ENCODE results near the gene CHD6.

The CHD6 gene

GRCh38 chr20:41592516-41593216 lies 25.5 kb downstream of the CHD6 start:
- ATAC-seq: peak; percentile 53; the same call in 2 of the 3 replicates
- TF ChIP-seq CSRNP3 (CRISPR knock-in tag; IDR thresholded peaks at IDR 0.05) (no peak), ISL1 (CRISPR knock-in tag; IDR thresholded peaks at IDR 0.05) (no peak), CSDC2 (CRISPR knock-in tag; IDR thresholded peaks at IDR 0.05) (no peak), BACH2 (CRISPR knock-in tag; IDR thresholded peaks at IDR 0.05; ENCODE audit: borderline replicate concordance) (no peak), GLIS3 (CRISPR knock-in tag; IDR thresholded peaks at IDR 0.05) (no peak), ARNTL (CRISPR knock-in tag; IDR thresholded peaks at IDR 0.05; ENCODE audit: borderline replicate concordance, low read depth) (no peak), PPARA (CRISPR knock-in tag; IDR thresholded peaks at IDR 0.05; ENCODE audit: borderline replicate concordance) (no peak), ZFP30 (CRISPR knock-in tag; IDR thresholded peaks at IDR 0.05) (no peak), ZNF565 (CRISPR knock-in tag; conservative IDR thresholded peaks at IDR 0.05; ENCODE audit: low read depth) (no peak), OSR1 (CRISPR knock-in tag; IDR thresholded peaks at IDR 0.05) (no peak), ZFP3 (CRISPR knock-in tag; IDR thresholded peaks at IDR 0.05) (no peak), ESRRG (CRISPR knock-in tag; IDR thresholded peaks at IDR 0.05) (no peak), RARB (CRISPR knock-in tag; IDR thresholded peaks at IDR 0.05) (no peak), ZNF8 (CRISPR knock-in tag; IDR thresholded peaks at IDR 0.05) (no peak)

- ATAC-seq: no peak; the same call in 2 of the 3 replicates
- TF ChIP-seq RARB (CRISPR knock-in tag; IDR thresholded peaks at IDR 0.05) (no peak), ZFP3 (CRISPR knock-in tag; IDR thresholded peaks at IDR 0.05) (no peak), ZNF70 (CRISPR knock-in tag; IDR thresholded peaks at IDR 0.05) (no peak), PPARA (CRISPR knock-in tag; IDR thresholded peaks at IDR 0.05; ENCODE audit: borderline replicate concordance) (no peak), ZNF565 (CRISPR knock-in tag; conservative IDR thresholded peaks at IDR 0.05; ENCODE audit: low read depth) (no peak), TCF4 (CRISPR knock-in tag; IDR thresholded peaks at IDR 0.05; ENCODE audit: borderline replicate concordance) (no peak), PATZ1 (CRISPR knock-in tag; IDR thresholded peaks at IDR 0.05; ENCODE audit: borderline replicate concordance) (no peak), GLIS3 (CRISPR knock-in tag; IDR thresholded peaks at IDR 0.05) (no peak)
Observed at GRCh38 chr20:41587956-41588355, 30.2 kb downstream of the CHD6 start.

- no peak for ATAC-seq
- TF ChIP-seq ZFP3 (CRISPR knock-in tag; IDR thresholded peaks at IDR 0.05) (no peak), ZNF8 (CRISPR knock-in tag; IDR thresholded peaks at IDR 0.05) (no peak), PPARA (CRISPR knock-in tag; IDR thresholded peaks at IDR 0.05; ENCODE audit: borderline replicate concordance) (no peak), PATZ1 (CRISPR knock-in tag; IDR thresholded peaks at IDR 0.05; ENCODE audit: borderline replicate concordance) (no peak), CREB5 (CRISPR knock-in tag; IDR thresholded peaks at IDR 0.05; ENCODE audit: low read depth) (no peak), ARNTL (CRISPR knock-in tag; IDR thresholded peaks at IDR 0.05; ENCODE audit: borderline replicate concordance, low read depth) (no peak)
Observed at GRCh38 chr20:41587523-41587922, 30.7 kb downstream of the CHD6 start.

- ATAC-seq: no peak
- TF ChIP-seq BACH2 (CRISPR knock-in tag; IDR thresholded peaks at IDR 0.05; ENCODE audit: borderline replicate concordance): no peak
- no peak for TF ChIP-seq GLIS3 (CRISPR knock-in tag; IDR thresholded peaks at IDR 0.05)
- no peak for TF ChIP-seq ZNF70 (CRISPR knock-in tag; IDR thresholded peaks at IDR 0.05)
- TF ChIP-seq ARNTL (CRISPR knock-in tag; IDR thresholded peaks at IDR 0.05; ENCODE audit: borderline replicate concordance, low read depth): no peak
- TF ChIP-seq TSHZ2 (CRISPR knock-in tag; IDR thresholded peaks at IDR 0.05): no peak
Observed at GRCh38 chr20:41586772-41587171, 31.4 kb downstream of the CHD6 start.
